Endothelial cell of umbilical vein (primary cell): ENCODE measurements around the gene TYROBP. TPM values are rescaled to one million over a fixed set of nuclear protein-coding genes. Genes with fewer than 3 reads are reported as not detected.
"Not testable (repeated sequence)": the region's sequence is repeated elsewhere in the genome, so short reads cannot be mapped to it uniquely, and the experiment has no call there.

Source experiments
- BruUV-seq: library from RNA; stranded (reverse); fragments of 400-500 nt; replicated peaks from 2 replicates; lab custom pipeline; 2021; lab: Mats Ljungman, UMichigan
- CTCF ChIA-PET: fragments of 300-600, 350-600 bp; sonication (Branson Sonifier 250); formaldehyde crosslinking; loops from one replicate; lab custom pipeline; 2021; ENCODE audit warnings: antibody characterized with exemption, inconsistent platforms; lab: Charles Lee
- POLR2A ChIA-PET: fragments of 300-600, 350-600 bp; sonication (Branson Sonifier 250); formaldehyde crosslinking; loops from one replicate; lab custom pipeline; 2021; ENCODE audit warnings: antibody characterized with exemption, inconsistent platforms; lab: Charles Lee
- DNase-seq: peaks from one replicate; pipeline ENCODE4 v3.0.0-alpha.2; 2011; ENCODE audit warnings: low read depth, low spot score
- FAIRE-seq: peaks from 2 replicates; lab custom pipeline; 2011; peaks lifted over from hg19 to GRCh38; lab: Jason Lieb, UNC
- H2AFZ ChIP-seq: 2 replicates; pipeline ENCODE4 v1.6.0; 2012; ENCODE audit warnings: low read depth, low read length, control low read depth, inconsistent platforms
- H3K27ac ChIP-seq: 2 replicates; pipeline ENCODE4 v1.5.1; 2011; ENCODE audit warnings: low read depth, mild to moderate bottlenecking, control low read depth, low read length, moderate library complexity; ENCODE audit not compliant: insufficient read depth
- H3K27me3 ChIP-seq, 2 experiments: 2 replicates each; pipeline versions ENCODE4 v1.6.0 to v1.6.1; 2011; ENCODE audit warnings: low read length in 2 of 2, mixed read lengths in 1 of 2; ENCODE audit not compliant: control insufficient read depth in 2 of 2, insufficient read depth in 2 of 2
- H3K36me3 ChIP-seq, 2 experiments: 2 replicates in 1 of 2; 3 replicates in 1 of 2; pipeline ENCODE4 v1.5.1; 2011; ENCODE audit warnings: low read length in 2 of 2, mild to moderate bottlenecking in 1 of 2, moderate library complexity in 1 of 2; ENCODE audit not compliant: control insufficient read depth in 2 of 2, insufficient read depth in 2 of 2; ENCODE audit errors: extremely low read depth in 1 of 2
- H3K4me1 ChIP-seq: 3 replicates; pipeline ENCODE4 v1.5.1; 2011; ENCODE audit warnings: mild to moderate bottlenecking, low read length; ENCODE audit not compliant: control insufficient read depth, insufficient read depth; ENCODE audit errors: extremely low read depth
- H3K4me2 ChIP-seq: 2 replicates; pipeline ENCODE4 v1.6.1; 2011; ENCODE audit warnings: low read length, control low read depth, mixed read lengths; ENCODE audit not compliant: insufficient read depth
- H3K4me3 ChIP-seq, 3 experiments: fragments of 200-600 bp in 1 of 3; sonication (generic), shearing (Covaris generic) in 1 of 3; replicated peaks in 1 of 3; 2 replicates each; pipeline ENCODE4 v1.5.1; 2011 to 2016; ENCODE audit warnings: control low read depth in 3 of 3, low read length in 3 of 3, mild to moderate bottlenecking in 2 of 3, inconsistent platforms in 1 of 3, low read depth in 1 of 3, moderate library complexity in 1 of 3; ENCODE audit not compliant: insufficient read depth in 1 of 3
- H3K79me2 ChIP-seq: 2 replicates; pipeline ENCODE4 v1.6.0; 2012; ENCODE audit warnings: low read length, inconsistent platforms; ENCODE audit not compliant: control insufficient read depth, insufficient read depth
- H3K9ac ChIP-seq: replicated peaks from 2 replicates; pipeline ENCODE3; 2011; ENCODE audit warnings: low read length, control low read depth; ENCODE audit not compliant: insufficient read depth; ENCODE audit errors: extremely low read depth
- H3K9me1 ChIP-seq: replicated peaks from 3 replicates; pipeline ENCODE4 v1.6.0; 2011; ENCODE audit warnings: mild to moderate bottlenecking, low read length; ENCODE audit not compliant: control insufficient read depth, insufficient read depth; ENCODE audit errors: extremely low read depth
- H3K9me3 ChIP-seq: replicated peaks from 2 replicates; pipeline ENCODE4 v1.5.1; 2012; ENCODE audit warnings: low read length, inconsistent platforms; ENCODE audit not compliant: control insufficient read depth, insufficient read depth
- H4K20me1 ChIP-seq: replicated peaks from 2 replicates; pipeline ENCODE3; 2011; ENCODE audit warnings: mild to moderate bottlenecking, low read length; ENCODE audit not compliant: control insufficient read depth, insufficient read depth; ENCODE audit errors: extremely low read depth
- EZH2 ChIP-seq: IDR thresholded peaks from 2 replicates; pipeline ENCODE4 v1.6.1; 2012; ENCODE audit warnings: borderline replicate concordance, low read depth, mild to moderate bottlenecking, moderate library complexity, low read length, inconsistent platforms; ENCODE audit not compliant: severe bottlenecking
- FOS ChIP-seq: IDR thresholded peaks from 2 replicates; pipeline ENCODE4 v1.6.1; 2011; ENCODE audit warnings: mild to moderate bottlenecking, low read length, moderate library complexity, borderline replicate concordance; ENCODE audit not compliant: insufficient read depth
- GATA2 ChIP-seq: IDR thresholded peaks from 2 replicates; pipeline ENCODE4 v1.7.0; 2011; ENCODE audit warnings: low read depth, mild to moderate bottlenecking, moderate library complexity, mixed read lengths, low read length; ENCODE audit not compliant: insufficient read length, insufficient read depth
- JUN ChIP-seq: IDR thresholded peaks from 2 replicates; pipeline ENCODE4 v1.6.1; 2011; ENCODE audit warnings: borderline replicate concordance, low read depth; ENCODE audit not compliant: insufficient read length, insufficient read depth
- MYC ChIP-seq: IDR thresholded peaks from one replicate; pipeline ENCODE4 v1.6.1; 2011; ENCODE audit warnings: mild to moderate bottlenecking, low read depth, low read length
- POLR2A ChIP-seq: IDR thresholded peaks from 2 replicates; pipeline ENCODE4 v1.6.1; 2012; ENCODE audit warnings: low read depth, mild to moderate bottlenecking, control low read depth, low read length
- POLR2AphosphoS5 ChIP-seq: IDR thresholded peaks from 2 replicates; pipeline ENCODE4 v1.6.1; 2012; ENCODE audit warnings: low read depth, mild to moderate bottlenecking, control low read depth, low read length, moderate library complexity; ENCODE audit not compliant: insufficient read depth
- dilution Hi-C: fragments of 300-500 bp; cut with MboI; formaldehyde crosslinking; loops from one replicate; pipeline ENCODE4 v1.15.0; 2019; ENCODE audit warnings: low sequenced_read_pairs; ENCODE audit not compliant: extremely low pct_ligation_motif_present
- intact Hi-C: fragments of 100-400 bp; cut with micrococcal nuclease; formaldehyde crosslinking; loops from one replicate; pipeline ENCODE4 v1.10.0; 2022
- polyA plus RNA-seq, 4 experiments: library from polyadenylated mRNA; depleted of rRNA in 3 of 4; stranded (reverse) in 3 of 4; unstranded in 1 of 4; fragments of >200 nt; gene quantifications; 2 replicates each; pipeline versions ENCODE4 v1.2.1 to v1.2.3, GENCODE V29; 2011 to 2012; ENCODE audit warnings: missing spikeins in 1 of 4
- total RNA-seq: library from RNA; stranded (reverse); gene quantifications from 2 replicates; pipeline ENCODE4 v1.2.3, GENCODE V29; 2021
- TF ChIP-seq, protein P1 (sequence below): IDR thresholded peaks from 2 replicates; pipeline ENCODE4 v1.6.1; 2011; ENCODE audit not compliant: insufficient read depth, insufficient read length
- TF ChIP-seq, protein P2 (sequence below), 2 donors: IDR thresholded peaks; 1 replicate in 1 of 2; 2 replicates in 1 of 2; pipeline ENCODE4 v1.5.1; 2011; ENCODE audit warnings: low read length in 2 of 2, mild to moderate bottlenecking in 2 of 2, moderate library complexity in 2 of 2, control low read depth in 1 of 2, inconsistent platforms in 1 of 2, low read depth in 1 of 2; ENCODE audit not compliant: insufficient read depth in 1 of 2; ENCODE audit errors: extremely low read depth in 1 of 2

TYROBP gene
- total and polyA plus RNA-seq, 2 donors (not counting 3 experiments of a cell fraction or from before 2014, with no cell fraction given), result not detected

DNA sequence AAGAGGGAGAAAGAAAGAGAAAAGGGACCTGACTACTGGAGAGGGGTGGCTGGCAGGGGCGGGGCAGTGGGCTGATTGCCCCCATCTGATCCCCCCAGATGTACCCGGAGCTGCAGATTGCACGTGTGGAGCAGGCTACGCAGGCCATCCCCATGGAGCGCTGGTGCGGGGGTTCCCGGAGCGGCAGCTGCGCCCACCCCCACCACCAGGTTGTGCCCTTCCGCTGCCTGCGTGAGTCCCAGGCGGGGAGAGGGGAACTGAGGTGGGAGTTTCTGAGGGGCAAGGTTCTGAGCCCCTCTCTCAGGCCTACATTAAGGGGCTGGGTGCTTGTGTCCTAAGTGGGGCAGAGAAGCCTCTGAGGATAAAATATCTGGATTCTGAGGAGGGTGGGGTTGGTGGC, 37.3 kb downstream of the TYROBP start:
- no peaks in the 10 kb centered on the region for H4K20me1 ChIP-seq
- TF ChIP-seq POLR2AphosphoS5 (no peak), FOS (no peak), POLR2A (no peak), MYC (no peak), EZH2 (no peak), GATA2 (no peak), JUN (no peak)
- TF ChIP-seq, protein P1, sequence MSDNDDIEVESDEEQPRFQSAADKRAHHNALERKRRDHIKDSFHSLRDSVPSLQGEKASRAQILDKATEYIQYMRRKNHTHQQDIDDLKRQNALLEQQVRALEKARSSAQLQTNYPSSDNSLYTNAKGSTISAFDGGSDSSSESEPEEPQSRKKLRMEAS, result no peak
- TF ChIP-seq, protein P2, sequence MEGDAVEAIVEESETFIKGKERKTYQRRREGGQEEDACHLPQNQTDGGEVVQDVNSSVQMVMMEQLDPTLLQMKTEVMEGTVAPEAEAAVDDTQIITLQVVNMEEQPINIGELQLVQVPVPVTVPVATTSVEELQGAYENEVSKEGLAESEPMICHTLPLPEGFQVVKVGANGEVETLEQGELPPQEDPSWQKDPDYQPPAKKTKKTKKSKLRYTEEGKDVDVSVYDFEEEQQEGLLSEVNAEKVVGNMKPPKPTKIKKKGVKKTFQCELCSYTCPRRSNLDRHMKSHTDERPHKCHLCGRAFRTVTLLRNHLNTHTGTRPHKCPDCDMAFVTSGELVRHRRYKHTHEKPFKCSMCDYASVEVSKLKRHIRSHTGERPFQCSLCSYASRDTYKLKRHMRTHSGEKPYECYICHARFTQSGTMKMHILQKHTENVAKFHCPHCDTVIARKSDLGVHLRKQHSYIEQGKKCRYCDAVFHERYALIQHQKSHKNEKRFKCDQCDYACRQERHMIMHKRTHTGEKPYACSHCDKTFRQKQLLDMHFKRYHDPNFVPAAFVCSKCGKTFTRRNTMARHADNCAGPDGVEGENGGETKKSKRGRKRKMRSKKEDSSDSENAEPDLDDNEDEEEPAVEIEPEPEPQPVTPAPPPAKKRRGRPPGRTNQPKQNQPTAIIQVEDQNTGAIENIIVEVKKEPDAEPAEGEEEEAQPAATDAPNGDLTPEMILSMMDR (IDR thresholded peaks at IDR 0.05; ENCODE audit: extremely low read depth in 1 of 2, insufficient read depth in 1 of 2, low read depth in 1 of 2, low read length in 2 of 2), result no peak
- H3K4me2 ChIP-seq, result no peak overlapping the region
- H3K9me3 ChIP-seq, result no peaks in the 10 kb centered on the region
- ChIA-PET POLR2A (no interaction called here), CTCF (no interaction called here)
- H3K9ac ChIP-seq, result no peak overlapping the region
- no peaks in the 10 kb centered on the region for H3K9me1 ChIP-seq
- no peak overlapping the region for H2AFZ ChIP-seq
- H3K4me3 ChIP-seq, result no peak overlapping the region
- intact Hi-C loops (no loop called here), dilution Hi-C loops (no loop called here)
- FAIRE-seq (no peak), DNase-seq (no peak)
- peaks cover 0 to 7% of the 10 kb centered on the region in 2 experiments for H3K27me3 ChIP-seq
- no peaks in the 10 kb centered on the region for H3K36me3 ChIP-seq
- no peaks in the 10 kb centered on the region for H3K79me2 ChIP-seq
- no TSS peak for BruUV-seq
- no peak overlapping the region for H3K27ac ChIP-seq
- H3K4me1 ChIP-seq, result peaks cover 4% of the 10 kb centered on the region

DNA sequence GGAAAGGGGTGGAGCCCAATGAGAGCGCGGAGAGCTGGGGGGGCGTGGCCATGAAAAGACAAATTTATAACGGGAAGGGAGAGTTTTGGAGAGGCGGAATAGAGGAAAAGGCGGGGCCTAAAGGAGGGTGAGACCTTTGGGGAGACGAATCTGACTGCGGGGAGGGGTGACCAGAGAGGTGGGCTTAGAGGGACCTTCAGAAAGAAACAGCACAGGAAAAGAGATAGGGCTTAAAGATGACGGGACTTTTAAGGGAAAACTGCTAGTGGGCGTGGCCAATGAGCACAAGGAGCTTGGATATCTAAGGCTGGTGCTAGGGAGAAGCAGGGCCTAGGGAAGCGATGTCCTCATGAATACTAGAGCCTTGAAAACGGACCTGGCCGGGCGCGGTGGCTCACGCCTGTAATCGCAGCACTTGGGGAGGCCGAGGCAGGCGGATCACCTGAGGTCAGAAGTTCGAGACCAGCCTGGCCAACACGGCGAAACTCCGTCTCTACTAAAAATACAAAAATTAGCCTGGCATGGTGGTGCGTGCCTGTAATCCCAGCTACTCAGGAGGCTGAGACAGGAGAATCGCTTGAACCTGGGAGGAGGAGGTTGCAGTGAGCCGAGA, 37.9 kb downstream of the TYROBP start:
- CTCF ChIA-PET, result interaction anchor here (1.0 to 1.4 kb wide), 2 partner anchors 9 to 21 kb away, joined by 3 to 4 read pairs; no protein-coding TSS in a partner anchor
- H3K9ac ChIP-seq, H4K20me1 ChIP-seq, H3K9me3 ChIP-seq, H3K27me3 ChIP-seq, H3K4me1 ChIP-seq, H3K27ac ChIP-seq, FAIRE-seq, intact Hi-C loops, BruUV-seq, dilution Hi-C loops, H3K79me2 ChIP-seq, POLR2A ChIA-PET, H3K9me1 ChIP-seq, H3K4me3 ChIP-seq, H3K36me3 ChIP-seq: not testable (repeated sequence)
- H3K4me2 ChIP-seq, result peak overlapping the region; percentile 51
- H2AFZ ChIP-seq, result peak overlapping the region; percentile 72
- peak; percentile 11 for DNase-seq
